Measurements from ENCODE around the gene FNDC7.

- TF ChIP-seq POLR2A (IDR thresholded peaks at IDR 0.05) = no peak
- TF ChIP-seq CTCF (IDR thresholded peaks at IDR 0.05 in 4 of 5, conservative IDR thresholded peaks at IDR 0.05 in 1 of 5) = no peak
Measured at GRCh38 chr1:108718927-108719655, 6.4 kb downstream of the FNDC7 start.
